ENCODE data around the gene NTSR1.

The NTSR1 gene

DNA sequence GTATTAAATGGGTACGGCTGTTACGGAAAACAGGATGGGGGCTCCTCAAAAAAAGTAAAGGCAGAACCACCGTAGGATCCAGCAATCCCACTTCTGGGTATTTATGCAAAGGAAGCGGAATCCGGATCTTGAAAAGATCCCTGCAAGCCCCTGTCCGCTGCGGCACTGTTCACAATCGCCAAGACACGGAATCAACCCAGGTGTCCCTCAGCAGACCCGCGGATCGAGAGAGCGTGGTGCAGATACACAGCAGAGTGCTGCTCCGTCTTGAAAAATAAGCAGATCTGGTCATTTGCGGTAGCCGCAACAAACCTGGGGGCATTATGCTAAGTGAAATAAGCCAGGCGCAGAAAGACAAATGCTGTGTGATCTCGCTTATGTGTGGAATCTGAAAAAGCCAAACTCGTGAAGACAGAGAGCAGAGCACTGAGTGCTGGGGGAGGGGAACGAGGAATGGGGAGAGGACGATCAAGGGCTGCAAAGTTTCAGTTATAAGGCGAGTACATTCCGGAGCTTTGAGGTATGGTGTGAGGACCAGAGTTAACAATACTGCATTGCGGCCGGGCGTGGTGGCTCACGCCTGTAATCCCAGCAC lies 41.3 kb downstream of the NTSR1 start:
- TF ChIP-seq, protein P1, sequence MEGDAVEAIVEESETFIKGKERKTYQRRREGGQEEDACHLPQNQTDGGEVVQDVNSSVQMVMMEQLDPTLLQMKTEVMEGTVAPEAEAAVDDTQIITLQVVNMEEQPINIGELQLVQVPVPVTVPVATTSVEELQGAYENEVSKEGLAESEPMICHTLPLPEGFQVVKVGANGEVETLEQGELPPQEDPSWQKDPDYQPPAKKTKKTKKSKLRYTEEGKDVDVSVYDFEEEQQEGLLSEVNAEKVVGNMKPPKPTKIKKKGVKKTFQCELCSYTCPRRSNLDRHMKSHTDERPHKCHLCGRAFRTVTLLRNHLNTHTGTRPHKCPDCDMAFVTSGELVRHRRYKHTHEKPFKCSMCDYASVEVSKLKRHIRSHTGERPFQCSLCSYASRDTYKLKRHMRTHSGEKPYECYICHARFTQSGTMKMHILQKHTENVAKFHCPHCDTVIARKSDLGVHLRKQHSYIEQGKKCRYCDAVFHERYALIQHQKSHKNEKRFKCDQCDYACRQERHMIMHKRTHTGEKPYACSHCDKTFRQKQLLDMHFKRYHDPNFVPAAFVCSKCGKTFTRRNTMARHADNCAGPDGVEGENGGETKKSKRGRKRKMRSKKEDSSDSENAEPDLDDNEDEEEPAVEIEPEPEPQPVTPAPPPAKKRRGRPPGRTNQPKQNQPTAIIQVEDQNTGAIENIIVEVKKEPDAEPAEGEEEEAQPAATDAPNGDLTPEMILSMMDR (IDR thresholded peaks at IDR 0.05): no peak

DNA sequence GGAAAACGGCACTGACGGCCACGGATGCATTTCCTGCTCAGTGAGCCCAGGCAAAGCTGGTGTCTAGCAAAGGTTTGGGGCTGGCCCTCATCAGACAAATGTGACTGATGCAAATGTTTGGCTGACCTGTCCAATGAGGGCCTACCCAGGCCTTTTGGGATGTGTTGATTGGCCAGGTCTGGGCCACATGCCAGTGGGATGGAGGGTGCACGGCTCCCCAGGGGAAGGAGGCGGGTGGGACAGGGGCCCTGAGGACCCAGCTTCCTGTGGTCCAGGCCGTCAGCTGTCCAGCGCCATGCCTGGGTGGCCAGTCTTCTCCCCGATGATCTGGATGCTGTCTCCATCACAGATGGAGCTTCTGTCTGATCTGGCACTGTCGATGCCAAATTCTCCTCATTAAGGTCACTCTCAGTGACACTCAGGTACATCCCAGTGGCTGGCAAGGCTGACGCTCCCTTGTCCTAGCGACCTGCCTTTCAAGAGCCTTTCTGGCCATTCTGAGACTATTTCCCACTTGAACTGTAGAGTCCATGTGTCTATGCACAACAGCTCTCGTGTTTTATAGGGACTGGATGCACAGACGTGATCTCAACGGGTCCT lies 43.0 kb downstream of the NTSR1 start:
- TF ChIP-seq, protein P1 (IDR thresholded peaks at IDR 0.05): no peak

DNA sequence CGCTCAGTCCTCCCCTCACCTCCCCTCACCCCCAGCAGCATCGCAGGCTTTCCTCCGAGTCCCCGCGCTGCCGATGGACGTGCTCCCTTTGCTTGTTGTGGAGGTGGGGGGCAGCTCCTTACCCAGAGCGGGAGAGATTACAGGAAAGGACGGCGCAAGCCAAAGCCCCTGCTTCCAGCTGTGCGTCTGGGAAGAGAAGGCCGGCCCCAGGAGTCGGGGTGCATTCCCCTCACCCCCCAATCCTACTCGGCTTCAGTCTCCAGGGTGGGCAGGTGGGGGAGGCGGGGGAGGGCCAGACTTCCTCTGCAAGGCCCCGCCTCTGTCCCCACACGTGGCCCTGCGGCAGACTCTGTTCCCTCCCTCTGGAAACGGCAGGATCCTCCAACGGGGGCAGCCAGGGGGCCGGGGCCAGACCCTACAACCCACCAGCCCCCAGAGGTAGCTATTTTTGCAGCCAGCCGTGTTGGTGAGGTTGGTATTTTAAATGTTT lies 43.6 kb downstream of the NTSR1 start:
- TF ChIP-seq, protein P1 (IDR thresholded peaks at IDR 0.05): no peak

DNA sequence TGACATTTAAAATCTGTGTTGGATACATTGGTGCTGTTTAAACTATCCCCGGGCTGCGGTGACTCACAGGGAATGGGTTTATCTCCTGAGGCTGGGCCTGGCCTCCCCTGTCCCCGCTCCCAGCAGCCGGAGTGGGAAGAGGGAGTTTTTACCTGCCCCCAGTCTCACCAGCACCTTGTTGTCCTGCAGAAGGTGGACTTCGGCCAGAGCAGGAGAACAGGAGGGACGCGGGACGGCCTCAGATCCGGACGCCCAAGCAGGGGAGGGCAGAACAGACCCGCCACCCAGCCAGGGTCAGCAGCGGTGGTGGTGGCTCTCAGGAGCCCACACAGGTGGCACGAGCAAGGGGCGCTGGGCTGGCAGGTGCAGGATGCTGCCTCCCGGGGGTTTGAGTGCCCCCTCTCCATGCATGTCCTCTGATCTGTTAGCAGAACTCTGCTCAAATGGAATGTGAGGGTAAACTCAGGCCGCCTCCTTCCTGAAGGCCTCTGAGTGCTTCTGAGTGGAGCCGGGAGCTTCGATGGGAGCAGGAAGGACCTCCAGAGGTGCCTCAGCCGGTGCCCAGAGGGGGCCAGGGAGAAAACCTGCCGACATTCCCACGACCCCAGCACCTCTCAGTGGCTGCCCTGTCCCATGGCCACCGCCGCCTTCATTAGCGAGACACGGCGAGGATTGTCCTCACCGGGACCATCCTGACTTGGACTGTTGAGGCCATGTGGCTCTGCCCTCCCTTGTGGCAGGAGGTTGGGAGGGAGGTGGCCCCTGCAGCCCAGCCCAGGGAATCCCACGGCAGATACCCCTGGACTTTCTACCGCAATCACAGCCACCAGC lies 44.2 kb downstream of the NTSR1 start:
- TF ChIP-seq, protein P1 (IDR thresholded peaks at IDR 0.05): no peak

DNA sequence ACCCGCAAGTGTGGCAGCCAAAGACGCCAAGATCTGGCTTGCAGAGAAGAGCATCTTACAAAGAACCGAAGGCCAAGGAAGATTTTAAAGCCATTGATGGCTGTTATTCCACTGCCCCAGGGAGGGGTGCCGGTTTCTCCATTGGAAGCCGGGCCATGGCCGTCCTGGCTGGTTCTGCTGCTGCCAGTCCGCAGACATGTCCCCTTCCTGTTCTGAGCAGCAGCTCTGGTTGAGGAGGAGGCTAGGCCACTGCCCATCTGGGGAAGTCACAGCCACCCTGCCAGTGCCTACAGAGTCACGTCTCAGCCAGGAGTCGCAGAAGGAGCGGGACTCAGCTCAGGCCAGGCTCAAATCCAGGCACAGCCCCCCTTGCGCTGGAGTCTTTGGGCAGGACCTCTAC lies 45.0 kb downstream of the NTSR1 start:
- TF ChIP-seq, protein P1 (IDR thresholded peaks at IDR 0.05): no peak

DNA sequence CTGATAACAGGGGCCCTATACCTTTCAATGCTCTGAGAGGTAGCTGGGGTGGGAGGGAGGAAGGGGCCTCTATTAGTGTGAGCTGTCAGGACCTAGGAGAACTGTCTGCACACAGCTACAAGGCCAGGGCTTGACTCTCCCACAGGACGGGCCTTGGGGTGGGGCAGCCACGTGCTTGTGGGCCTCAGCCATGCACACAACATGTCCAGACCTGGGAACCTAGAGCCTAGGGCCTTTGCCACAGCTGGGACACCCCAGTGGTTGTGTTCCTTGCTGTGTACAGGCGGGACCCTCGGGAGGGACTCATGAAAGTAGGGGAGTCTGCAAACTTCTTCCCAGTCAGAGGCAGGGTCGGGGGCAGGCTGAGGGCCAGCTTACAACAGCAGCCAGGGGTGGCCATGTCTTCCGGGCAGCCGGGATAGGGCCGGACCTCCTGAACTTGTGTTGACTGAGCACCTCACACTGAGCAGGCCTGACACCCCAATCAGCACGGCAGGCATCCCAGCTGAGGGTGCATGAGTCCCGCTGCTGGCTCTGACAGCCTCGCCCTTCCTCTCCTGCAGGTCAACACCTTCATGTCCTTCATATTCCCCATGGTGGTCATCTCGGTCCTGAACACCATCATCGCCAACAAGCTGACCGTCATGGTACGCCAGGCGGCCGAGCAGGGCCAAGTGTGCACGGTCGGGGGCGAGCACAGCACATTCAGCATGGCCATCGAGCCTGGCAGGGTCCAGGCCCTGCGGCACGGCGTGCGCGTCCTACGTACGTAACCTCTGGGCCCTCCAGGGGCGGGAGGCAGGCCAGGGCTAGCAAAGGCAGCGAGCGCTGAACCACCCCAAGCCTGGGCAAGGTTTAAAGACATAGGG lies 45.7 kb downstream of the NTSR1 start:
- TF ChIP-seq, protein P1 (IDR thresholded peaks at IDR 0.05): no peak

DNA sequence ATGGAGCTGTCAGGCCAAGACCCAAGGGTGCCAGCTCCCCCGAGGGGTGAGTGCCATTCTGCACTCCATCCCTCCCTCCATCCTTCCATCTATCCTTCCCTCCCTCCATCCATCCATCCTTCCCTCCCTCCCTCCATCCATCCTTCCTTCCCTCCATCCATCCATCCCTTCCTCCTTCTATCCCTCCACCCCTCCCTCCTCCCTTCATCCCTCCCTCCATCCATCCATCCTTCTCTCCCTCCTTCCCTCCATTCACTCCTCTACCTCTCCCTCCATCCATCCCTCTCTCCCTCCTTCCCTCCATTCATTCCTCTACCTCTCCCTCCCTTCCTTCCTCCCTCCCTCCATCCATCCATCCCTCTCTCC lies 46.3 kb downstream of the NTSR1 start:
- TF ChIP-seq, protein P1 (IDR thresholded peaks at IDR 0.05): no peak
